ENCODE results near the gene CDH13. TPM values are rescaled to one million over a fixed set of nuclear protein-coding genes. Genes with fewer than 3 reads are reported as not detected.

Gene CDH13
- total RNA-seq, 2 donors from 2014 or later, result 2.9 TPM; not detected in 1

DNA sequence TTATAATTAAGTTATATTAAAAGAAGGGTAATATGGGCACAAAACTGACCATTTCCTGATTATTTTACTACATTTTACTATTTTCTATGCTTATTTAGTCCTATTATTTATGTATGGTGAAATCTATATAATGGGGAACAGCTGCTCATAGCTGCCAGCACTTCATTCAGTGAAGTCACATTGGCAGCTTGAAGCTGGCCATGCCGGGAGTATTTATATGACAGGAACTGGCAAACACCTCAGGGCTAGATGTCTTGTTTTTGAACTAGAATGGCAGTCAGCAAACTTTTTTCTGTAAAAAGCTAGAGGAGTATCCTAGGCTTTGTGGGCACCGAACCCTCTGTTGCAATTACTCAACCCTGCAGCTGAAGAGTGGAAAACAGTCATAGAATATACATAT lies 104.1 kb downstream of the CDH13 start:
- Histone ChIP-seq H3K27ac (no peak overlapping the region), H3K36me3 (replicated peaks in 1 of 2; ENCODE audit: insufficient read depth in 1 of 2, low read depth in 2 of 2) (no peaks in the 10 kb centered on the region), H3K27me3 (no peaks in the 10 kb centered on the region), H3K4me1 (no peaks in the 10 kb centered on the region), H3K9me3 (no peaks in the 10 kb centered on the region), H3K4me3 (no peak overlapping the region)
- no peak for TF ChIP-seq POLR2A (IDR thresholded peaks at IDR 0.05)
- TF ChIP-seq, protein P1, sequence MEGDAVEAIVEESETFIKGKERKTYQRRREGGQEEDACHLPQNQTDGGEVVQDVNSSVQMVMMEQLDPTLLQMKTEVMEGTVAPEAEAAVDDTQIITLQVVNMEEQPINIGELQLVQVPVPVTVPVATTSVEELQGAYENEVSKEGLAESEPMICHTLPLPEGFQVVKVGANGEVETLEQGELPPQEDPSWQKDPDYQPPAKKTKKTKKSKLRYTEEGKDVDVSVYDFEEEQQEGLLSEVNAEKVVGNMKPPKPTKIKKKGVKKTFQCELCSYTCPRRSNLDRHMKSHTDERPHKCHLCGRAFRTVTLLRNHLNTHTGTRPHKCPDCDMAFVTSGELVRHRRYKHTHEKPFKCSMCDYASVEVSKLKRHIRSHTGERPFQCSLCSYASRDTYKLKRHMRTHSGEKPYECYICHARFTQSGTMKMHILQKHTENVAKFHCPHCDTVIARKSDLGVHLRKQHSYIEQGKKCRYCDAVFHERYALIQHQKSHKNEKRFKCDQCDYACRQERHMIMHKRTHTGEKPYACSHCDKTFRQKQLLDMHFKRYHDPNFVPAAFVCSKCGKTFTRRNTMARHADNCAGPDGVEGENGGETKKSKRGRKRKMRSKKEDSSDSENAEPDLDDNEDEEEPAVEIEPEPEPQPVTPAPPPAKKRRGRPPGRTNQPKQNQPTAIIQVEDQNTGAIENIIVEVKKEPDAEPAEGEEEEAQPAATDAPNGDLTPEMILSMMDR (IDR thresholded peaks at IDR 0.05), result no peak
- 78 to 82% methylated on average over 2 of the region's 2 CpGs for WGBS, 2 donors
- DNase-seq, result no peak
- no peak for ATAC-seq
- intact Hi-C loops (cut with DNase I), result no loop called here

DNA sequence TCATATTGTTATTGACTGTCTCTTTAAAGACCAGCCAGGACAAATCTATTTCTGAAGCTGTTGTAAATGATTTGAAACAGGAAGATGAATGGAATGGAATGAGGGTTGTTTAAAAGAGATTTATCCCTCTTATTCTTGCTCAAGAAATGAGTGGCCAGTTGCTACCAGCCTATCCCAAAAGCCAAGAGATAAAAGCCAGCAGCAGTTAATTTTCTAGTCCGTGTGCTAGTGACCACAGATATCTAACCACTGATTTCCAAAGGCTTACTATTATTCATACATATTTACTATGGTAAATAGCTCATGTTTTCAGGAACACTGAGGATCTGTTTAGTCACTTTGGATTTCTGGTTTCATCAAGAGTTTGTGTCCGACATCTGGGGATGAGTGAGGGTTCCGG lies 105.7 kb downstream of the CDH13 start:
- 65 to 69% methylated on average over 3 of the region's 3 CpGs for WGBS, 2 donors
- ATAC-seq (no peak), DNase-seq (no peak)
- TF ChIP-seq, protein P1 (IDR thresholded peaks at IDR 0.05), result no peak
- TF ChIP-seq POLR2A (IDR thresholded peaks at IDR 0.05), result no peak
- no peaks in the 10 kb centered on the region for H3K4me1 ChIP-seq
- intact Hi-C loops (cut with DNase I), result no loop called here
- H3K9me3 ChIP-seq, result no peaks in the 10 kb centered on the region
- H3K27me3 ChIP-seq, result no peaks in the 10 kb centered on the region
- H3K27ac ChIP-seq, result no peak overlapping the region
- H3K4me3 ChIP-seq, result no peak overlapping the region
- H3K36me3 ChIP-seq (replicated peaks in 1 of 2; ENCODE audit: insufficient read depth in 1 of 2, low read depth in 2 of 2), result no peaks in the 10 kb centered on the region

DNA sequence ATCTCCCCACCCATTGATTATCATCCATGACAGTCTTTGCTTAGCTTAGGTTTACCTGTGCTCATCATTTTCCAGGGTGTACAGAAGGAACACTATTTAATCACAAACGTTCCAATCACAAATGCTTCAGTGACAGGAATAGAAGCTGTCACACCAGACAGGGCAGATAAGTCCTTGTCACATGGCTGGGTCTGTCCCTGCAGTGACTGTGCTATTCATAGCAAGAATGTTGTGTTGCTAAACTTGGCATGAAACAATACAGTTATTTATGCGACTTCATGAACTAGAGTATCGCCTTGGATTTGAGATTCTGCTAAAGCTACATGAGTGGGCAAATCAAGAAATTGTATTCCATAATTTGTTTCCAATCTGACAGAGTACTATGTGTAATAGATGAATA lies 108.4 kb downstream of the CDH13 start:
- no peak for ATAC-seq
- H3K27ac ChIP-seq, result peak overlapping the region in 1 of 4 donors; percentile 28
- 16 to 35% methylated on average over 3 of the region's 3 CpGs for WGBS, 2 donors

DNA sequence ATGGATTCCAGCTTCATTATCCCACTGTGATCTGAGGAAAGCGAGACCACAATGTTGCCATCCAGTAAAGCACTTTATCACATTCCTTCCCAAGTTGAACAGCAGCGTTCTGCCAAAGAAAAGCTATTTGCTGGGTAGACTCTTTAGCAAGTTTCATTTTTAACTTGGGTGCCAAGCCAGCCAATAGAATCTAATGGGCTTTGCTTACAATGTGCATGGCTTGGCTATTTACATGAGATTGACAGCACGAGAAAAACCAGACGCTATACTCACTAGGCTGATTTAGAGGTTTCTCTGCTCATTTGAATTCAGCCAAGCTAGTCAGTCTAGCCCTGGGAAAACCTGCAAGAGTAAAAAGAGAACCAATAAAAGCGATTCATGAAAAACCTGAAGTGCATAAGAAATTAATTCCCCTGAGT lies 108.9 kb downstream of the CDH13 start:
- Histone ChIP-seq H3K27ac (peak overlapping the region in 1 of 4 donors; percentile 28), H3K4me1 (no peaks in the 10 kb centered on the region), H3K27me3 (no peaks in the 10 kb centered on the region), H3K4me3 (no peak overlapping the region), H3K36me3 (replicated peaks in 1 of 2; ENCODE audit: insufficient read depth in 1 of 2, low read depth in 2 of 2) (no peaks in the 10 kb centered on the region), H3K9me3 (no peaks in the 10 kb centered on the region)
- ATAC-seq (peak; percentile 21), DNase-seq (no peak)
- WGBS, 2 donors, result 26 to 39% methylated on average over 5 of the region's 5 CpGs
- intact Hi-C loops (cut with DNase I), result no loop called here
- TF ChIP-seq POLR2A (IDR thresholded peaks at IDR 0.05), result no peak
- TF ChIP-seq, protein P1 (IDR thresholded peaks at IDR 0.05), result no peak

More for the DNA sequence above, 108.4 kb downstream of the CDH13 start:
- Histone ChIP-seq H3K27me3 (no peaks in the 10 kb centered on the region), H3K9me3 (no peaks in the 10 kb centered on the region), H3K36me3 (replicated peaks in 1 of 2; ENCODE audit: insufficient read depth in 1 of 2, low read depth in 2 of 2) (no peaks in the 10 kb centered on the region), H3K4me3 (no peak overlapping the region), H3K4me1 (no peaks in the 10 kb centered on the region)
- DNase-seq, result no peak
- intact Hi-C loops (cut with DNase I), result no loop called here
- no peak for TF ChIP-seq POLR2A (IDR thresholded peaks at IDR 0.05)
- TF ChIP-seq, protein P1 (IDR thresholded peaks at IDR 0.05), result no peak

DNA sequence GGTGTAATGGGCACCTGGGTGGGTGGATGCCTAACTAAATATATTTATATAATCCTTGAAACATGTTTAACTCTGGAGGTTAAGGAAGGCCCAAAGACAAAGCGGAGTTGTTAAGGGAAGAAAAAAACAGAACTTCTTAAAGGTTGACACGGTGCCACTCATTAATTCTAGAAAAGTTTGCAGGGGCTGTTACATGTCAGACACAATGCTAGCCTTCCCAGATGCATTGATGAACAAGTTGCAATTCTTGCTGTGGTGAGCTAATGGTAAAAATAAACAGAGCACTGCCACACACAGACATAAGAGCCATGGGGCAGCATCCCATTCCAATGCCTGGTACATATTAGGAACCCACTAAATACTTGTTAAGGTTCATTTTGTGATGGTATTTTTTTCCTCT lies 109.5 kb downstream of the CDH13 start:
- no peaks in the 10 kb centered on the region for H3K27me3 ChIP-seq
- 30 to 60% methylated on average over 2 of the region's 2 CpGs for WGBS, 2 donors
- H3K36me3 ChIP-seq (replicated peaks in 1 of 2; ENCODE audit: insufficient read depth in 1 of 2, low read depth in 2 of 2), result no peaks in the 10 kb centered on the region
- intact Hi-C loops (cut with DNase I), result no loop called here
- DNase-seq, result no peak
- ATAC-seq, result no peak
- TF ChIP-seq, protein P1 (IDR thresholded peaks at IDR 0.05), result no peak
- no peak for TF ChIP-seq POLR2A (IDR thresholded peaks at IDR 0.05)
- H3K9me3 ChIP-seq, result no peaks in the 10 kb centered on the region
- H3K4me3 ChIP-seq, result no peak overlapping the region
- no peaks in the 10 kb centered on the region for H3K4me1 ChIP-seq
- no peak overlapping the region for H3K27ac ChIP-seq

Measured in body of pancreas (tissue), 4 donors.